HEK293T (cell line): ENCODE data around the gene GEMIN7.

Experiments
- CTCF ChIA-PET: fragments of 350-600 bp; formaldehyde crosslinking; extraction: SDS; loops from one replicate; lab custom pipeline; 2021; ENCODE audit warnings: antibody characterized with exemption, inconsistent platforms; lab: Yijun Ruan, JAX
- POLR2A ChIA-PET: fragments of 350-600 bp; formaldehyde crosslinking; extraction: SDS; loops from one replicate; lab custom pipeline; 2020; ENCODE audit warnings: antibody characterized with exemption, inconsistent platforms; lab: Yijun Ruan, JAX
- DNase-seq: peaks from one replicate; pipeline ENCODE4 v3.0.0; 2012; ENCODE audit warnings: mixed read lengths; ENCODE audit errors: extremely low spot score
- ARNT ChIP-seq: fragments of 450-650 bp; IDR thresholded peaks from 2 replicates; pipeline ENCODE4 v1.6.1; 2017; ENCODE audit warnings: mild to moderate bottlenecking
- BHLHE40 ChIP-seq: fragments of 450-650 bp; IDR thresholded peaks from 2 replicates; pipeline ENCODE4 v1.6.1; 2016; ENCODE audit warnings: mild to moderate bottlenecking, moderate library complexity, borderline replicate concordance
- CTBP1 ChIP-seq: fragments of 450-650 bp; IDR thresholded peaks from 2 replicates; pipeline ENCODE4 v1.6.1; 2016; ENCODE audit warnings: borderline replicate concordance
- ELF4 ChIP-seq: fragments of 450-650 bp; IDR thresholded peaks from 2 replicates; pipeline ENCODE4 v1.6.1; 2017; ENCODE audit warnings: antibody characterized with exemption
- FOXA1 ChIP-seq: fragments of 450-650 bp; IDR thresholded peaks from 2 replicates; pipeline ENCODE4 v1.6.1; 2016; ENCODE audit warnings: mild to moderate bottlenecking
- FOXK2 ChIP-seq: fragments of 450-650 bp; IDR thresholded peaks from 2 replicates; pipeline ENCODE4 v1.6.1; 2016; ENCODE audit warnings: mild to moderate bottlenecking
- FOXM1 ChIP-seq: fragments of 450-650 bp; IDR thresholded peaks from 2 replicates; pipeline ENCODE4 v1.6.1; 2017; ENCODE audit warnings: mild to moderate bottlenecking, borderline replicate concordance
- HDGF ChIP-seq: fragments of 450-650 bp; IDR thresholded peaks from 2 replicates; pipeline ENCODE4 v1.6.1; 2017; ENCODE audit warnings: antibody characterized with exemption, borderline replicate concordance
- L3MBTL2 ChIP-seq: fragments of 450-650 bp; conservative IDR thresholded peaks from 2 replicates; pipeline ENCODE4 v1.6.1; 2016; ENCODE audit warnings: mild to moderate bottlenecking
- LEF1 ChIP-seq: fragments of 450-650 bp; IDR thresholded peaks from 2 replicates; pipeline ENCODE4 v1.6.1; 2017; ENCODE audit warnings: mild to moderate bottlenecking, borderline replicate concordance
- NFRKB ChIP-seq: fragments of 450-650 bp; IDR thresholded peaks from 2 replicates; pipeline ENCODE4 v1.6.1; 2016; ENCODE audit warnings: mild to moderate bottlenecking, moderate library complexity
- PKNOX1 ChIP-seq: fragments of 450-650 bp; IDR thresholded peaks from 2 replicates; pipeline ENCODE4 v1.6.1; 2016
- SP1 ChIP-seq: fragments of 450-650 bp; IDR thresholded peaks from 2 replicates; pipeline ENCODE4 v1.6.1; 2017
- SUZ12 ChIP-seq: fragments of 450-650 bp; IDR thresholded peaks from 2 replicates; pipeline ENCODE4 v1.6.1; 2016; ENCODE audit warnings: mild to moderate bottlenecking
- TARDBP ChIP-seq: fragments of 450-650 bp; IDR thresholded peaks from 2 replicates; pipeline ENCODE4 v1.6.1; 2016
- ZNF384 ChIP-seq: fragments of 450-650 bp; IDR thresholded peaks from 2 replicates; pipeline ENCODE4 v1.6.1; 2016

The GEMIN7 gene

GRCh38 chr19:45091031-45091923 is 12.2 kb downstream of the GEMIN7 start:
- CTCF ChIA-PET: interaction anchor here (0.6 to 1.5 kb wide), 6 partner anchors 20 to 517 kb away, joined by 3 to 5 read pairs (median 4); no protein-coding TSS in a partner anchor
- peak; percentile 94 for DNase-seq
- POLR2A ChIA-PET: interaction anchor here (0.8 to 4.4 kb wide), 13 partner anchors 10 to 201 kb away, joined by 3 to 44 read pairs (median 6); partner anchors contain the start of genes CLASRP, GEMIN7 and ZNF296
- TF ChIP-seq L3MBTL2 (peak; percentile 82), PKNOX1 (no peak)

DNA sequence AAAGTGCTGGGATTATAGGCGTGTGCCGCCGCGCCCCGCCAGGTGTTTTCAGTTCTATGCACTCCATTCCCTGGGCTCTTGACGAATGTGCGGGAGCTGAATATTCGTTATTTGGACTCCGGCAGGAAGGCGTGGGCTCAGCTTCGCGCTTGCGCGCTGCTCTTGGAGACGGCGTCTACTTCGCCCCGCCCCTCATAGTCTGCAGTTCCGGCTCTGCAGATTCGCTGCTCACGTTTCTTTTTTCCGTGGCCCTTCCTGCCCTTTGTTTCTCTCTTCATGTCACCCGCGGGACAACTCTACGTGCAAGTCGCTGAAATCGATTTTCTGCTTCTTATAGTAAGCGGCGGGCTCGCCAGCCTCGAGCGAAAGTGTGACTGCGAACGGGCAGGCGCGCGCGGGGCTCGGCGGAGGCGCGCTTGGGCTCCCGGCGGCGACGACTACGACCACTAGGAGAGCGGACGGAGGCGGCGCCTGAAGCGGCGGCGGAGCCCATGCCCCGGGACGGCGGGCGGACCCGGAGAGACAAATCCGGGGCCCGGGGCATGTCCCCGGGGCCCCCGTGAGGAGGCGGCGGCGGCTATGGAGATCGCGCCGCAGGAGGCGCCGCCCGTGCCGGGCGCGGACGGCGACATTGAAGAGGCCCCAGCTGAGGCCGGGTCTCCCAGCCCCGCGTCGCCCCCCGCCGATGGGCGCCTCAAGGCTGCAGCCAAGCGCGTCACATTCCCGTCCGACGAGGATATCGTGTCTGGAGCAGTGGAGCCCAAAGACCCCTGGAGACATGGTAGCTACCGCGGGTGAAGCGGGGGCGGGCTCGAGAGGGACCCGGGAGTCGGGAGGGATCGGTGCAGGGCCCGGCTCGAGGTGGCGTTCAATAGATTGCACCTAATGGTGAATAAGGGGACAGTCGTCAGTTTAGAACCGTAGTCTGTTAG is 14.0 kb downstream of the GEMIN7 start, which contains the start of gene PPP1R37:
Gene PPP1R37, plus strand, starts transcription at position 433 of the 932 bp plus-strand sequence. Its CDS starts 147 bp downstream, at position 580.
- TF ChIP-seq ELF4: 0 out of 2 replicates have a peak, but pooled peaks have one; percentile 60
- no peak; the same call in 1 of the 2 replicates for TF ChIP-seq SP1
- peak; percentile 33; the same call in 1 of the 2 replicates for TF ChIP-seq CTBP1
- TF ChIP-seq FOXM1: no peak
- peak; percentile 58 for TF ChIP-seq L3MBTL2
- no peak for TF ChIP-seq ZNF384
- no peak for TF ChIP-seq FOXA1
- TF ChIP-seq FOXK2: no peak
- no peak for TF ChIP-seq HDGF
- ChIA-PET POLR2A (interaction anchor here (0.7 to 4.4 kb wide), 14 partner anchors 8 to 203 kb away, joined by 3 to 44 read pairs (median 6); partner anchors contain the start of genes BLOC1S3, CLASRP, GEMIN7 and TRAPPC6A), CTCF (no interaction called here)

GRCh38 chr19:45094137-45094536 is 15.1 kb downstream of the GEMIN7 start:
- POLR2A ChIA-PET: no interaction called here
- CTCF ChIA-PET: no interaction called here
- no peak for DNase-seq
- TF ChIP-seq PKNOX1: peak; percentile 36; the same call in 1 of the 2 replicates
- no peak for TF ChIP-seq FOXK2

More for the DNA sequence above, 14.0 kb downstream of the GEMIN7 start, which contains the start of gene PPP1R37:
- peak; percentile 91 for DNase-seq

DNA sequence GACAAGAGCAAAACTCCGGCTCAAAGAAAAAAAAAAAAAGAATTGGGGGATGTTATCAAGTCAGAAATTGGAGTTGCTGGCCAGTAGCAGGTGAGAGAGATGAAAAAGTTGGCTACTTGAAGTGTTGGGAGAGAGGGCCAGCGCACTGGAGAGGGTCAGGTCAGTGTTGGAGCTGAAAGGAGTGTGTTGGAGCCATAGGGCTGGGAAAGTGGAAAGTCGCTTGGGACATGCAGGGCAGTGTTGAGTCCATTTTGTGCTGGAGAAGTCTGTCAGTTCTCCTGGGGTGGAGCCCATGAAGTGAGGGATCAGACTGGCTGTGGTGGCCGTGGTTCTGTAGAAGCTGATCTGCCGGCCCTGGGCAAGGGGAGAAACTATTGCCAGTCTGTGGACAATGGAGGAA is 15.6 kb downstream of the GEMIN7 start:
- POLR2A ChIA-PET: no interaction called here
- CTCF ChIA-PET: no interaction called here
- DNase-seq: no peak
- TF ChIP-seq CTBP1 (no peak), BHLHE40 (no peak), NFRKB (no peak), FOXM1 (no peak), LEF1 (no peak), FOXK2 (no peak), HDGF (no peak), ELF4 (no peak), ARNT (no peak), ZNF384 (no peak), SP1 (no peak), PKNOX1 (no peak), SUZ12 (no peak), L3MBTL2 (no peak), FOXA1 (no peak), TARDBP (no peak)

GRCh38 chr19:45095496-45096413 is 16.7 kb downstream of the GEMIN7 start:
- ChIA-PET CTCF (no interaction called here), POLR2A (no interaction called here)

More at GRCh38 chr19:45095496-45096413, 16.7 kb downstream of the GEMIN7 start:
- no peak for TF ChIP-seq LEF1
- no peak for TF ChIP-seq HDGF
- TF ChIP-seq ELF4: no peak
- no peak for TF ChIP-seq NFRKB
- no peak for TF ChIP-seq TARDBP
- no peak for TF ChIP-seq FOXM1
- no peak for TF ChIP-seq SP1
- TF ChIP-seq PKNOX1: no peak
- no peak for TF ChIP-seq FOXK2
- no peak for DNase-seq
